Esophagus squamous epithelium (tissue), 5 donors: ENCODE measurements around the gene PYGB. TPM values are rescaled to one million over a fixed set of nuclear protein-coding genes. Genes with fewer than 3 reads are reported as not detected.

Experiments used
- DNase-seq: peaks from one replicate; lab custom pipeline; 2025; lab: John Stamatoyannopoulos, UW
- H3K27ac ChIP-seq, 4 donors: fragments of 200-600 bp; sonication (generic); one replicate each; pipeline ENCODE4 v1.5.1; 2016 to 2019; ENCODE audit warnings: mild to moderate bottlenecking in 1 of 4
- H3K27me3 ChIP-seq, 4 donors: fragments of 200-600 bp; sonication (generic); 1 replicate in 3 of 4; 2 replicates in 1 of 4; pipeline versions ENCODE4 v1.5.1 to v1.6.0; 2017 to 2021; ENCODE audit warnings: antibody characterized with exemption in 1 of 4
- H3K36me3 ChIP-seq, 3 donors: fragments of 200-600 bp; sonication (generic); one replicate each; pipeline ENCODE4 v1.5.1; 2016 to 2019
- H3K4me1 ChIP-seq, 3 donors: fragments of 200-600 bp; sonication (generic); one replicate each; pipeline ENCODE4 v1.5.1; 2017 to 2019
- H3K4me3 ChIP-seq, 4 donors: fragments of 200-600 bp; sonication (generic); 1 replicate in 3 of 4; 2 replicates in 1 of 4; pipeline ENCODE4 v1.5.1; 2016 to 2019; ENCODE audit warnings: mild to moderate bottlenecking in 2 of 4, moderate library complexity in 1 of 4
- H3K9me3 ChIP-seq, 3 donors: fragments of 200-600 bp; sonication (generic); one replicate each; pipeline ENCODE4 v1.5.1; 2016 to 2019
- POLR2A ChIP-seq, 4 donors: fragments of 450-650 bp; IDR thresholded peaks; one replicate each; pipeline ENCODE4 v1.6.1; 2017; ENCODE audit warnings: antibody characterized with exemption in 4 of 4, mild to moderate bottlenecking in 4 of 4, moderate library complexity in 3 of 4
- WGBS, 2 donors: methylation state at CpG; one replicate each; pipeline ENCODE4 v1.1.5; 2018; 5-methylcytosine and 5-hydroxymethylcytosine counted together
- intact Hi-C: fragments of 100-400 bp; cut with DNase I; formaldehyde crosslinking; loops from one replicate; pipeline ENCODE4 v1.15.0; 2022
- total RNA-seq, 4 donors: library from RNA; depleted of rRNA; stranded (reverse); fragments of >200 nt; gene quantifications; one replicate each; pipeline ENCODE4 v1.1.0, GENCODE V29; 2016
- TF ChIP-seq, protein P1 (sequence below), 6 experiments: fragments of 450-650 bp in 4 of 6; fragments of 200-600 bp in 2 of 6; sonication (generic) in 2 of 6; IDR thresholded peaks; one replicate each; pipeline ENCODE4 v1.5.1; 2016 to 2019; ENCODE audit warnings: antibody characterized with exemption in 6 of 6, mild to moderate bottlenecking in 4 of 6, moderate library complexity in 4 of 6
- donor health status: DM: yes; HTN: yes; CAD: no.

The PYGB gene
- total RNA-seq, 4 donors from 2014 or later: 70.8 to 127 (median 95.6) TPM

DNA sequence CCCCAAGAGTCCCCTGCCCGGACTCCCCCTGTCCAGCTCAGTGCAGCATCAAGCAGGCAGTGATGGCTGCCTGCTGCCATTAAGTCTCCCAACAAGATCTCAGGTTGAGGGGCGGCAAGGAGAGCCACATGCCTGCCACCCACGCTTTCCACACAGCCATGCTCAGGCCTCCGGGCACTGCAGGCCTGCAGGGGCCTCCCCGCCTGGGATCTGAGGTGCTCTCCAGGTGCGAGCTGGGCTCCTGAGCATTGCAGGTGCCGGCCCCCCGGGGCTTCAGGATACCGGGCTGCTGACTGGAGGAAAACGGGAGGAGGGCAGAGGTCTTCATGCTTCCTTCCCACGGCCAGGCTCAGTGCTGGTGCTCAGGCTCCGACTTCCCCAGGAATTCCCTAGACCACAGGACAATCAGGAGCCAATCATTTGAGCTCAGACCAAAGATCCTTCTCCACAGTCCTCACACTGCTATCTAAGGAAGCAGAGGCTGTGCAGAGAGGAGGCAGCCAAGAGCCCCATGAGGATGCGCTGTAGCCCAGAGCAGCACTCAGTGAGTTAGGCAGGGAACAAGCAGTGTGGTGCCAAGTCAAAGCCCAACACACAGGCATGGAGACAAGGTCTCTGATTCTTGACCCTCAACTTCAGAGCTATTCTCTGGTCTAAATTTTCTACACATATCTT is 52.7 kb downstream of the PYGB start:
- peaks cover 5 to 28% (median 14%) of the 10 kb centered on the region in 3 donors for H3K4me1 ChIP-seq
- no peak for DNase-seq
- no peak for TF ChIP-seq POLR2A (IDR thresholded peaks at IDR 0.05)
- TF ChIP-seq, protein P1, sequence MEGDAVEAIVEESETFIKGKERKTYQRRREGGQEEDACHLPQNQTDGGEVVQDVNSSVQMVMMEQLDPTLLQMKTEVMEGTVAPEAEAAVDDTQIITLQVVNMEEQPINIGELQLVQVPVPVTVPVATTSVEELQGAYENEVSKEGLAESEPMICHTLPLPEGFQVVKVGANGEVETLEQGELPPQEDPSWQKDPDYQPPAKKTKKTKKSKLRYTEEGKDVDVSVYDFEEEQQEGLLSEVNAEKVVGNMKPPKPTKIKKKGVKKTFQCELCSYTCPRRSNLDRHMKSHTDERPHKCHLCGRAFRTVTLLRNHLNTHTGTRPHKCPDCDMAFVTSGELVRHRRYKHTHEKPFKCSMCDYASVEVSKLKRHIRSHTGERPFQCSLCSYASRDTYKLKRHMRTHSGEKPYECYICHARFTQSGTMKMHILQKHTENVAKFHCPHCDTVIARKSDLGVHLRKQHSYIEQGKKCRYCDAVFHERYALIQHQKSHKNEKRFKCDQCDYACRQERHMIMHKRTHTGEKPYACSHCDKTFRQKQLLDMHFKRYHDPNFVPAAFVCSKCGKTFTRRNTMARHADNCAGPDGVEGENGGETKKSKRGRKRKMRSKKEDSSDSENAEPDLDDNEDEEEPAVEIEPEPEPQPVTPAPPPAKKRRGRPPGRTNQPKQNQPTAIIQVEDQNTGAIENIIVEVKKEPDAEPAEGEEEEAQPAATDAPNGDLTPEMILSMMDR (IDR thresholded peaks at IDR 0.05): no peak
- no peaks in the 10 kb centered on the region for H3K9me3 ChIP-seq
- intact Hi-C loops: no loop called here
- no peaks in the 10 kb centered on the region for H3K27me3 ChIP-seq
- no peak overlapping the region for H3K4me3 ChIP-seq
- peak overlapping the region in 2 of 4 donors; percentile 4 to 32 for H3K27ac ChIP-seq
- H3K36me3 ChIP-seq: peaks cover 8 to 96% (median 8%) of the 10 kb centered on the region in 3 donors
- 100% methylated on average over 1 of the region's 13 CpGs; no CpG with 5 or more reads in 1 of the 2 donors for WGBS, 2 donors

DNA sequence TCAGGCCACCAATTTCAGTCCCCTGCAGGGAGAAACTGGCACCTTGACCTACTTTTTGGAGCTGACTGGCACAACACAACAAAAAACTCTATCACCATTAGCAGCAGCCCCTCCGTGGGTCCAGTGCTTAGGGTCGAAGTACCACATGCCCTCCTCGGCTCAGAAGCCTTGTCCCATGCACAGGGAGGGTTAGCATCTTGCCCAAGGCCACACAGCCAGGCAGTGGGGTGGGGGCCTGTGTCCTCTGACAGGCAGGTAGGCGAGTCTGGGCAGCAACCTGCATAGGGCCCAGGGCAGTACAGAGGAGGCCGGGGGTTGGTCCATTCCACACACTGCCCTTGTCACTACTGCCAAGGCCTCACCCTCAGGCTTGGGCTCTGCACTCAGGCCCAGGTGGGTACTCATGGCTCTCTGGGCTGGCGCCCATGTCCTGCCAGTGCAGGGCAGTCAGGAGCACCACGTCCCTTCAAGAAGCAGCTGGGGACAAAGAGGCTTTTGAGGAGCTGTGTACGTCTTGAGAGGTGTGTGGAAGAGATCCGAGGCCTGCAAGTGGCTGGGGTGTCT is 53.6 kb downstream of the PYGB start:
- TF ChIP-seq, protein P1 (IDR thresholded peaks at IDR 0.05): no peak
- TF ChIP-seq POLR2A (IDR thresholded peaks at IDR 0.05): no peak
- intact Hi-C loops: no loop called here
- DNase-seq: no peak
- Histone ChIP-seq H3K36me3 (peaks cover 3 to 96% (median 5%) of the 10 kb centered on the region in 3 donors), H3K9me3 (no peaks in the 10 kb centered on the region), H3K4me1 (peaks cover 0 to 20% (median 6%) of the 10 kb centered on the region in 3 donors), H3K27ac (peak overlapping the region in 2 of 4 donors; percentile 17 to 22), H3K4me3 (no peak overlapping the region), H3K27me3 (no peaks in the 10 kb centered on the region)
- 60% methylated on average over 2 of the region's 9 CpGs; no CpG with 5 or more reads in 1 of the 2 donors for WGBS, 2 donors

DNA sequence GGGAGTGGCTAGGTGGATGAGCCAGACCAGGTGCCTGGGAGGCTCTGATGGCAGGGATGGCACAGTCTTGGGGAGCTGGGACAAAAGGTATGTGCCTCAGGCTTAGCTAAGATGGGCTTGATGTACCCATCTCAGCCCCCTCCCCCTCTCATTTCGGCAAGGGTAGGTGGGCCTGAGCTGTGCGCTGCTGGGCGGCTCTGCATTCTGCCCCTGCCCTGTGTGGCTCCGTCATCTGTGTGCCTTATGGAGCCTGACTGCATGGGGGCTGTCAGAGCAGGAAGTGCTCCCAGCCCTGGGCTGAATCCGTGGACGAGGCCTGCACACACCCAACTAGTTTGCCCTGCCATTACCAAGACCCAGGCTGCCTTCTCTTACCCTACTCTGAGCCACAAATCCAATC is 54.7 kb downstream of the PYGB start:
- no peak for DNase-seq
- TF ChIP-seq, protein P1 (IDR thresholded peaks at IDR 0.05): no peak
- no peak for TF ChIP-seq POLR2A (IDR thresholded peaks at IDR 0.05)
- H3K9me3 ChIP-seq: no peaks in the 10 kb centered on the region
- WGBS, 2 donors: 63% methylated on average over 3 of the region's 6 CpGs; no CpG with 5 or more reads in 1 of the 2 donors
- no peaks in the 10 kb centered on the region for H3K27me3 ChIP-seq
- H3K4me1 ChIP-seq: peaks cover 0 to 9% (median 0%) of the 10 kb centered on the region in 3 donors
- H3K27ac ChIP-seq: no peak overlapping the region
- H3K36me3 ChIP-seq: peaks cover 0 to 96% (median 0%) of the 10 kb centered on the region in 3 donors
- intact Hi-C loops: no loop called here
- no peak overlapping the region for H3K4me3 ChIP-seq

DNA sequence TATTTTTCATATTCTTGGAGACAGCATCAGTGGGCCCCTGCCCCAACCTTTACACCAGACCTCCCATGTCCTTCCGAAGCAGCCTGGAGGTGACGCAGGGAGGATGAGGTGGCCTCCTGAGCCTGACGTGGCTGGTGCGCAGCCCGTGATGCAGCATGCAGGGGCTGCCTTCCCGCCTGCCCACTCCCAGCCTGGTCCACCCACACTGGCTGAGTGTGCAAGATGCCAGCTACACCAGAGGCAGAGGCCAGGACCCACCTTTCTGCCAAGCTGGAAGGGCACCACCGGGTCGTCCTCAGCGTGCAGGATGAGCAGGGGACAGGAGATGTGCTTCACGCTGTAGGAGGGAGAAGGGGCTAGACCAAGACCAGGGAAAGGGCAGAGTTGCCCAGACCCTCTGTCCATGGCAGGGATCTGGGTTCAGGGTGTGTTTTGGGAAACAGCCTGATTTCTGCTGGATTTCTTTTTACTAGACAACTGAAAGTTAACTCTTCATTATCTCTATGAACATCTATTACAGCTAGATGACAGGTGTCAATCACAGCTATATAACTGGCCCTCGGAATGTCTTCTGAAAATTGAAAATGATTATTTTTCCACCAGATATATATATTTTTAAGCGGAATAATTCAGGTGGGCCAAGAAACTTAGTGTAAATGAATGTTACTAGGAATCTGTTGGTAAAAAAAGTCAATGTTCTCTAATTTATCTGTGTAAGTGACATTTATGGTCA is 55.6 kb downstream of the PYGB start:
- Histone ChIP-seq H3K27me3 (no peaks in the 10 kb centered on the region), H3K36me3 (peaks cover 0 to 96% (median 0%) of the 10 kb centered on the region in 3 donors), H3K4me1 (peaks cover 0 to 9% (median 0%) of the 10 kb centered on the region in 3 donors), H3K27ac (no peak overlapping the region), H3K4me3 (no peak overlapping the region), H3K9me3 (no peaks in the 10 kb centered on the region)
- TF ChIP-seq POLR2A (IDR thresholded peaks at IDR 0.05): no peak
- TF ChIP-seq, protein P1 (IDR thresholded peaks at IDR 0.05): no peak
- no peak for DNase-seq
- intact Hi-C loops: no loop called here
- WGBS, 2 donors: 85 to 95% methylated on average over 6 of the region's 12 CpGs
